Left ventricle myocardium inferior (tissue), 1 donor: ENCODE data around the gene NLGN4Y. TPM values are rescaled to one million over a fixed set of nuclear protein-coding genes. Genes with fewer than 3 reads are reported as not detected.

Experiments used
- DNase-seq: peaks from one replicate; pipeline ENCODE4 v3.0.0-alpha.2; 2020
- H3K27ac ChIP-seq: fragments of 200-600 bp; replicated peaks from 2 replicates; pipeline ENCODE4 v1.8.0; 2021
- H3K27me3 ChIP-seq: fragments of 200-600 bp; 2 replicates; pipeline ENCODE4 v1.8.0; 2021; ENCODE audit warnings: low read depth
- H3K36me3 ChIP-seq: fragments of 200-600 bp; 2 replicates; pipeline ENCODE4 v1.8.0; 2021
- H3K4me1 ChIP-seq: fragments of 200-600 bp; 2 replicates; pipeline ENCODE4 v1.8.0; 2021
- H3K4me3 ChIP-seq: fragments of 200-600 bp; 2 replicates; pipeline ENCODE4 v1.8.0; 2021; ENCODE audit warnings: mild to moderate bottlenecking, moderate library complexity
- H3K9me3 ChIP-seq: fragments of 200-600 bp; replicated peaks from 2 replicates; pipeline ENCODE4 v1.8.0; 2021
- CTCF ChIP-seq: fragments of 200-600 bp; IDR thresholded peaks from 2 replicates; pipeline ENCODE4 v1.8.0; 2021; ENCODE audit warnings: antibody characterized with exemption, mild to moderate bottlenecking, borderline replicate concordance
- intact Hi-C: fragments of 100-400 bp; cut with micrococcal nuclease; formaldehyde crosslinking; loops from one replicate; pipeline ENCODE4 v1.11.0; 2022
- long read RNA-seq: library from polyadenylated mRNA; unstranded; transcript quantifications from one replicate; pipeline ENCODE4 v2.0.0, GENCODE V29; 2021
- total RNA-seq: library from RNA; stranded (reverse); fragmentation: NEBNext Ultra II Directional; extraction: Animal tissue kit (Norgen Biotek cat#: 25700); gene quantifications from one replicate; pipeline ENCODE4 v1.2.1, GENCODE V29; 2021
- donor health status: DM: no; HTN: yes; CAD: no; lungs with severe emphysema.

NLGN4Y gene
- total RNA-seq: 0.16 TPM
- long read RNA-seq: 0 reads

GRCh38 chrY:14524272-14525231 is at the start of gene NLGN4Y:
NLGN4Y (plus strand) TSS chrY:14524529; CDS start chrY:14622120, 97,591 bp downstream.
- Histone ChIP-seq H3K4me3 (peak within 1 kb of the TSS; percentile 60), H3K36me3 (no peaks in the 10 kb centered on the region), H3K27me3 (peaks cover 29% of the 10 kb centered on the region), H3K9me3 (no peaks in the 10 kb centered on the region), H3K27ac (no peak within 1 kb of the TSS), H3K4me1 (no peaks in the 10 kb centered on the region)
- no peak for TF ChIP-seq CTCF
- intact Hi-C loops: no loop called here
- DNase-seq: no peak

GRCh38 chrY:14485935-14486334 is 38.4 kb upstream of the NLGN4Y start:
- TF ChIP-seq CTCF: no peak
- Histone ChIP-seq H3K36me3 (no peaks in the 10 kb centered on the region), H3K9me3 (no peaks in the 10 kb centered on the region), H3K4me1 (no peaks in the 10 kb centered on the region), H3K4me3 (no peak overlapping the region), H3K27me3 (no peaks in the 10 kb centered on the region), H3K27ac (no peak overlapping the region)
- intact Hi-C loops: no loop called here
- no peak for DNase-seq

GRCh38 chrY:14490226-14490625 is 34.1 kb upstream of the NLGN4Y start:
- DNase-seq: no peak
- no peak for TF ChIP-seq CTCF

GRCh38 chrY:14498071-14498470 is 26.3 kb upstream of the NLGN4Y start:
- Histone ChIP-seq H3K36me3 (no peaks in the 10 kb centered on the region), H3K27ac (no peak overlapping the region), H3K4me1 (no peaks in the 10 kb centered on the region), H3K27me3 (no peaks in the 10 kb centered on the region), H3K4me3 (no peak overlapping the region), H3K9me3 (no peaks in the 10 kb centered on the region)
- TF ChIP-seq CTCF: no peak
- intact Hi-C loops: no loop called here
- DNase-seq: no peak

More at GRCh38 chrY:14490226-14490625, 34.1 kb upstream of the NLGN4Y start:
- no peaks in the 10 kb centered on the region for H3K4me1 ChIP-seq
- no peak overlapping the region for H3K27ac ChIP-seq
- H3K4me3 ChIP-seq: no peak overlapping the region
- no peaks in the 10 kb centered on the region for H3K36me3 ChIP-seq
- no peaks in the 10 kb centered on the region for H3K27me3 ChIP-seq
- no peaks in the 10 kb centered on the region for H3K9me3 ChIP-seq
- intact Hi-C loops: no loop called here

- H3K27me3 ChIP-seq: no peaks in the 10 kb centered on the region
- H3K4me1 ChIP-seq: no peaks in the 10 kb centered on the region
- H3K27ac ChIP-seq: no peak overlapping the region
- no peaks in the 10 kb centered on the region for H3K36me3 ChIP-seq
- no peak for DNase-seq
- no peak for TF ChIP-seq CTCF
- no peak overlapping the region for H3K4me3 ChIP-seq
- intact Hi-C loops: no loop called here
- no peaks in the 10 kb centered on the region for H3K9me3 ChIP-seq
Measured at GRCh38 chrY:14504592-14504991, 19.7 kb upstream of the NLGN4Y start.
